ENCODE measurements around the gene PRCC.
A peak's percentile ranks its signal among the peaks of the same experiment; 100 is the strongest.

Gene PRCC

DNA sequence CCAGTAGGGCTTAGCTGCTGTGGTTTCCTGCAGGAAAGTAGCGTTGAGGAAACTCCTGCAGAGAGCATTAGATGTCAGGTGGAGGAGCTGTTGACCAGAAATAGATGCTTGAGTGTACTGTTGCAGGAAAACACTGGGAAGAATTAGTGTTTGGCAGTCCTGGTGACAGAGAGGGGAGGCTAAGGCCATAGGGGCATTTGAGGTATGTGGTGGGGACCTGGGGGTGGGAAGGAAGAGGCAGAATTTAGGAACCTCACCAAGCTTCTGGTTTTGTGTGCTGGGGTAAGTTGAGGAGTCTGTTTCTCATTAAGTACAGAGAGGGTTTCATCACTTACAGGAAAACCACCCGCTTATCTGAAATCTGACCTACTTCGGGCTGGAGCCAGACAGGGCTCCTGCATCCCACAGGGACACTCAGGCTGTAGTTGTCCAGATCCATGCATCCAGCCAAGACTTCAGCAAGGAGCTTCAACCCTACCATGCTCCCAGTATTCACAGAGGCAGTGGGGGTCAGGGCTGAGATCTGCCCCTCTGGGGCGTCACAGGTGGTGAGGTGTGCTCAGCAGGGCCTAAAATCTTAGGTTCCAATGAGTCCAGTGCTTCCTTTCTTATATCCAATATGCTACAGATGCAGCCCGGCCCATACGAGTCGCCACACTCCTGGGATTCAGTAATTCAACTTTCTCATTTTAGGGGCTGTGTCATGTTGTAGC is 34.2 kb downstream of the PRCC start:
- DNase-seq: no peak

DNA sequence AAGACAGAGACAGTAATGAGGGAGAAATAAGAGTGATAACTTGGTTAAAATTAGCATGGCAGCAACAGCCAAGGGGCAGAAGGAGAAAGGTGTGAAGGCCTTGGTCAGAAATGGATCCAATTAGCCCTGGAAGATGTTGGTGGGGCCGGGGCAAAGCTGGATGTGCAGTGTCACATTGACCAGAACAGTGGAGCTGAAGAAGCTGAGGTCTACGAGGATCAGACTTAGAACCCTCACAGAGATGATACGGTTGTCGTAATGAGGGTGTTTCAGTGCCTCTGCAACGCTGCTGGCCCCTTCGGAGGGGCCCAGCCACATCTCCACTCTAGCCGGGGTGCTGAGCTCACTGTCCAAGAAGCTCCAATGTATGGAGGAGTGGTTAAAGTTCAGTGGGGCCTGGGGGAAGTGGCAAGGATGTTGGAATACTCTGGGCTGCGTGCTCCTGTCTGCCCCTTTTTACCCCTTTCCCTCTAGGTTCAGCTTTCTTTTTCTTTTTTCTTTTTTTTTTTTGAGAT is 35.1 kb downstream of the PRCC start:
- no peak for DNase-seq

DNA sequence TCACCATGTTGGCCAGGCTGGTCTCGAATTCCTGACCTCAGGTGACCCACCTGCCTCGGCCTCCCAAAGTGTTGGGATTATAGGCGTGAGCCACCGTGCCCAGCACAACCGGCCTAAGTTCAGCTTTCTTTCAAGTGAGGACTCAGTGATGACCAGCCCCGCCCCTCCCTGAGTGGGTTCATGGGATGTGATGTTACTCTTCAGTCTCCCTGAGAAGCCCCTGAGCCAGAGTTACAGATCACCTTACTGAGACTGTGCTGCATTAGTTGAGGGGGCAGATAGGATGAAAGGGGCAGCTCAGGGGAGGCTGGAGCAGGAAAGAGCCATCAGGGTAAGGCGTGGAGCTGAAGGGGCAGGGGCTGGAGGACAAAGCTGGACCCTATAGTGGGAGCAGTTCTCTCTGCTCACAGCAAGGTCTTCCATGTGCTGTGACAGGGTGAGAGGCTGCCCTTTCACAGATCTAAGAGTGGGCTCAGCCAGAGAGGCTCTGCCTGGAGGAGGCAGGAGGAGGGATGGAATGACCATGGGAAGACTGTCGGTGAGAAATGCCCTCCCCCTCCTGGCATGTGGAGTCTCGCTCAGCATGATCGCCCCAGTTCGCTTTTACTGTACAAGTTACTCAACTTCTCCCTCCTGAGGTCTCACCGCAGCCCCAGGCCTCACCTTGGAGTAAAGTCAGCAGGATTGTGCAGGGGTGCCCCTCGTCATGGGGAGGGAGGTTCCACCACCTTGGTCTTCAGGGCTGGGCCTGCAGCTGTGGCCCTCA is 35.9 kb downstream of the PRCC start:
- no peak for DNase-seq

DNA sequence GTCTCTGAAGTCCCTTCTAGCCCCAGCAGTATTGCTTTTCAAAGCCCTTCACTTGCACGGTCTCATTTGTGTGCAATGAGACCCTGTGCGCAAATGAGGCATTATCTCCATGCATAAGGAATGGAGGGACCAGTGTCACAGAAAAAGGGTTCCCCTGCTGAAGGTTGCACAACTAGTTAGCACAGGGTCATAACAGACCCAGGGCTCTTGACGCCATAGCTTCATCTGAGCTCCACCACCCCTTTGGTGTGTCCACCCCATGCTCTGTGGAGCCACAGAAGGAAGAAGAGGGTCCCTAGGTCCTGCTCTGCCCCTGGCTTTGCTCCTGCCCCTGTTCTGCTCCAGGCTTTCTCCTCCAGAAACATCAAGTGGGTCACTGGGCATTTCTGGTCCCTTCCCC is 36.7 kb downstream of the PRCC start:
- DNase-seq: no peak

DNA sequence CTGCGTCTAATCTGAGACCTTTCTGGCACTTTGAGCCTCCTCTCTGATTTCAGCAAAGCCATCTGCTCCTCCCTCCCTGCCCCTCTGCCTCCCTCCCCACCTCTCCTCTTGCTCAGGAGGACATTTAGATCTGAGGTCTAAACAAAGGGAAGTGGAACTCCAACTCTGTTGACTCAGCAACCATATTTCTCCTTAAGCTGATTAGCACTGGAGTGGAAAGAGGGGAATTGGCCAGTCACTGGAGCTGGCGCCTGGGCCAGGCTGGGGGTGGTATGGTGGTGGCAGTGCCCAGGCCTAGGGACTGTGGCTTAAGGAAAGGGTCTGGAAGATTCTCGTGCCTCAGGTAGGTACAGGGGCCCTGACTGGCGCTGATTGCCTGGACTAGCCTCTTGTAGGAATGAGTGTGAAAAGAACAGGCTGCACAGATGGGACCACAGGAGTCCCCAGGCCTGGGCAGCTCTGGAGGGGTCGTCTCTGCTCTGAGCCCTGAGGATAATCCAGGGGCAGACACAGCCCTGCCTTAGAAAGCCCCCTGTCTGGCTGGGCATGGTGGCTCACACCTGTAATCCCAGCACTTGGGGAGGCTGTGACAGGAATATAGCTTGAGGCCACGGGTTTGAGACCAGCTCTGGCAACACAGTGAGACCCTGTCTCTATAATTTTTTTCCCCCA is 37.4 kb downstream of the PRCC start:
- DNase-seq: no peak

DNA sequence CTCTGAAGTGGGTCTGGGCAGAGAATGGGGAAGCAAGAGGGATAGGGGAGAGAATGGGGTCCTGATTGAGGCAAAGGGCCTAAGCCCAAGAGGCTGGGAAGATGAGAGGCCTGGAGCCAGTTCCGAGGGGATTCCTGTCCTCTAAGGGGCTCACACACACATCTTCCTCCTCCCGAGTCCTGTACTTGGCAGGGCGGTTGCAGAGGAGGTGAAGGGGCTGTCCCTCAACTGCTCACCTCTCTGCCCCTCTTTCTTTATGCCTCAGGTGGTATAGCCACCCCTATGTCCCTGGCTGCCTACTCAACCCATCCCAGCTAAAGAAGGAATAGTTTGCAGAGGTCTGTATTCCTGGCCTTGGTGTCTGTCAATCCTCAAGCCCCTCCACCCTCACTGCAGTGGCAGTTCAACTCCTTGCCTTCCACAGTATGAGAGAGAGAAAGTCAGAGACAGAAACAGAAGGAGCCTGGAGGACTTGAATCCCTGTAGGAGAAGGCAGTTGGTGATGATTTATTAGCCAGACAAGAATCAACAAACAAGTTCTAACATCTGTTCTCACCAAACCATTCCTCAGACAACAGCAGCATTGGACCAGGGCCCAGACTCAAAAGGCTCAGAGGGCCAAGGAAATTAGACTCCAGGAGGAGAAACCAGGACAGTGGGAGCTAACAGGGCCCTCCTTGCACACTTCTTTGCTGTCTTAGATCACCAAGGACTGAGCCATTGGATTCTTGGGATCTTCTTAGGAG is 38.6 kb downstream of the PRCC start:
- no peak for DNase-seq

DNA sequence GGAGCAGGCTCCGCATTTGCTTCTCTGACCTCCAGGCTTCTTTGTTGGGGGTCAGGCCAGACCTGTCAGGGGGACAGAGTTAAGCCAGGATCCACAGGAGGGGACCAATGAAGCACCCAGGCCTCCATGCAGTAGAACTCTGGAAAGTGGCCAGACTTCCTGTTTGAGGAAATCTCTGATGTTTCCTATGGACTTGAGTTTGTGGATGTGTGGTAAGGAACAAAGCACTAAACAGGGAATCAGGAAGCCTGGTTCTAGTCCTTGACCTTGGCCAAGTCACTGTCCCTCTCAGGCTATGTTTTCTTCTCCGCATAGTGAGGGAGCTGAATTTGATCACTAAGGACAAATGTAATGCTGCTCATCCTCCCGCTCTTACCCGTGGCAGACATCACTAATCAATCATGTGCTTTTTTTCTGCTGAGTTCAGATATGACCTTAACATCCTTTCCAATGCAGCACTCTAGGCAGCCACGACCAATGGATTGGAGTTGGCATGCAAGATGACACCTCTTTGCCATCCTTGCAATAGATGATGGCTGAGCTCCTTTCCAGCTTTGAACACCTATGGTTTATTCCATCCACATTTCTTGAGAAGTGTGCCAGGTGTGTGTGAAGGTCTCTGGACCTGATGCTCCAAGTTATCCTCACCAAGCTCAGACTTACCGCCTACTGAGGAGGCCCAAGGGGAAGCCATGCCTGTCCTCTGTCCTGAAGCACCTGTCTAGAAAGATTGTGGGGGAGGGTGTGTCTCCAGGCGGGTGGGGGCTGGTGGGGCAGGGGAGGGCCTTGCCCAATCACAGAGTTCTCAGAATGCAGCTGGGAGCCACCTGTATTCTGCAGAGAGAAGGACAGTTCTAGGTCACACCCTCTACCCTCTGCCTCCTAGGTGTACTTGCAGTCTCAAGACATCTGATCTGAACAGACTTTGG is 39.4 kb downstream of the PRCC start:
- no peak for DNase-seq

DNA sequence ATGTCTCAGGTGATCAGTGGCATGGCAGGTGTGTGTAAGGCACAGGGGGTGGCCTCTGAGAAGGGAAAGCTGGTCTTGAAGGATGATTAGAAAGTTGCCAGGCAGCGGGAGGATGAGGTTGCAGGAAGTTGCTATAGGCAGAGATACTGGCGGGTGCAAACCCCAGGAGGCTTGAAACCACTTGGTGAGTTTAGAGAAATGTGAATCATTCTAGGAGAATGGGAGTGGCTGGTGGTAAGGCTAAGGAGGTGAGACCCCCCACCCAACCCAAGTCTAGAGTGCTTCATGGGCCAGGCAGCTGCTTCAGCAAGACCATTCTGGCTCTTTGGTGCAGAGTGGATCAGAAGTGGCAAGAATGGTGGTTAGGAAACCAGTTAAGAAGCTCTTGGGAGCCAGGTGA is 40.3 kb downstream of the PRCC start:
- no peak for DNase-seq

DNA sequence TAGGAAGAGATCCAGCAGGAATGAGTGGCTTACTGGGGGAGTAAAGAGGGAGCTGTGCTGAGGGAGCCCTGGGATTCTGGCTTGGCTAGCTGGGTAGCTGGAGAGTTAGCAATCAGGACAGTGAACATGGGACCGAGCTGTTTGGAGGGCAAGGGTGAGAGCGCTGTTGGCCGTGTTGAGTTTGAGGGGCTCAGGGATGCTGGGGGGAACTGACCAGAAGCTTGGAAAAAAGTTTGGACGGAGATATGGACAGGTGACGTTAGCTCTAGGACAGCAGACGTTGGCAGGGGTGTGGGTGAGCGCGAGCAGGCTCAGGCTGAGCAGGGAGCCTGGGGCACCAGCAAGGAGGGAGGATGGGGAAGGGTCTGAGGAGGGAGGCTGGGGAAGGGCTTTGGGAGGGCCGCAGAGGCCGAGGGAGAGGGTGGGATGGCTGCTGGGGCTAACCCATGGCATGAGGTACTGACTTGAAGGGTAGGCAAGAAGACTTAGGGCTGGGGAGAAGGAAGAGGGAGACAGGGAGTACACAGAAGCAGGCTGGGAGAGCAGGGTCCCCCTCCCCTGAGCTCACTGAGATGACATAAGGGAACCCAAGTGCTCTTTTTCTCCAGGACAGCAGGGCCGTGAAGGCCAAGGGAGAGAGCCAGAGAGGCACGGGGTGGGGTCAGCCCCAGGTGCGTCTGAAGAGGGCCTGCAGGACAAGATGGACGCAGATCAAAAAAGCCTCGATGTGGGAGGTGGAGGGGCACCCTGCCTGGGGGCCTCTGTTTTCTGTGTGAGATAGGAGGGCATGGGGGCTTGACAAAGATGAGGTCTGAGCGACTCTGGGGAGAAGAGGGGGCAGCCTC is 41.1 kb downstream of the PRCC start:
- DNase-seq: no peak

DNA sequence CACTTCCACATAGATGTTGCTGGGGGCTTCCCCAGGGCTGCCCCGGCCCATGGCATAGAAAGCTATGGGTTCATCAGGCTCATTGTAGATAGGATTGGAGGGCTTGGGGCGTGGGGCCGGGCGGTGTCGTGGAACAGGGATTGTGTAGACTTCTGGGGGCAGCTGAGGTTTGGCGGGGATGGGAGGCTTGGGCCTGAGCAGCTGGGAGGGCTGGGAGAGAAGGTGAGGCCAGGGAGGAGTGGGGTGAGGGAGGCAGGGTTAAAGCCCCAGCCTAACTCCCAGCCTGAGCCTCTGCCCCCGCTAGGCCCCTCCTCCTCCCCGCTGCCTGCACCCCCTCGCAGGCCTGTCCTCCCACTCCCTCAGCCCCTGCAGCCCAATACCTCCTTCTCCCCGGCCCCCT is 41.9 kb downstream of the PRCC start:
- DNase-seq: no peak

DNA sequence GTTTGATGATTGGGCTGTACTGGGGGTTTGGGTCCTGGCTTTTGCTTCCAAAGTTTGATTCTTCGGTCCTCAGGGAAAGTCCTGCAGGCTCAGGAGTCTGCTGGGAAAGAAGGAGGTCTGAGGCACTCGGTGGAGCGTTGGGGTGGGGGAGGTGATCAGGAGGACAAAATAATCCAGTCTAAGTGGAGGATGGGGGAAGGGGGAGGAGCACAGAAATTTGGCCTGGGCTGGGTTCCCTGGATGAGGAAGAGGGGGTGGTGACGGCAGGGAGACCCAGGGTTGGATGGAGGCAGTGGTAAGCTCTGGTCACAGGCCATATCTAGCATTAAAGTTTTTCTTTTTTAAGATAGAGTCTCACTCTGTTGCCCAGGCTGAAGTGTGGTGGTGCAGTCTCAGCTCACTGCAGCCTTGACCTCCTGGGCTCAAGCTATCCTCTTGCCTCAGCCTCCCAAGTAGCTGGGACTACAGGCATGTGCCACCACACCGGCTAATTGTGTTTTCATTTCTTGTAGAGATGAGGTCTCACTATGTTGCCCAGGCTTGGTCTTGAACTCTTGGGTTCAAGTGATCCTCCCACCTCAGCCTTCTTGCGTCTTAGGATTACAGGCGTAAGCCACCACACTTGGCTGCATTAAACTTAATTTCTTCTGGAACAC is 42.5 kb downstream of the PRCC start:
- no peak for DNase-seq

DNA sequence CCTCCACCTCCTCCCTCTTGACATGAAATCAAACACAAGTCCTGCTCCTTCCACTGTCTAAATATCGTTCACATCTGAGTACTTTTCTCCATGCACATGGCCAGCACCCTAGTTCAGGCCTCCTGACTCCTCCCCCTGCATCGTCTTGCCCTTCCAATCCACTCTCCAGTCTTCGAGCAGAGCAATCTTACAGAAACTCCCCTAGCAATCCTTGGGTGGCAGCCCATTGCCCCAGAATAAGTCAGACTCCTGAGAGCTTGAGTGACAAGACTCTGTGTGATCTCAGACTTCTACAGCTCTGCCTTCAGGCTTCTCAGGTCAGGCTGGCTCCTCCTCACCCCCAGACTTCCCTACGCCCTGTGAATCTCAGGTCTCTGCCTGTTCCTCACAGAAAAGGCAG is 43.8 kb downstream of the PRCC start:
- no peak for DNase-seq

DNA sequence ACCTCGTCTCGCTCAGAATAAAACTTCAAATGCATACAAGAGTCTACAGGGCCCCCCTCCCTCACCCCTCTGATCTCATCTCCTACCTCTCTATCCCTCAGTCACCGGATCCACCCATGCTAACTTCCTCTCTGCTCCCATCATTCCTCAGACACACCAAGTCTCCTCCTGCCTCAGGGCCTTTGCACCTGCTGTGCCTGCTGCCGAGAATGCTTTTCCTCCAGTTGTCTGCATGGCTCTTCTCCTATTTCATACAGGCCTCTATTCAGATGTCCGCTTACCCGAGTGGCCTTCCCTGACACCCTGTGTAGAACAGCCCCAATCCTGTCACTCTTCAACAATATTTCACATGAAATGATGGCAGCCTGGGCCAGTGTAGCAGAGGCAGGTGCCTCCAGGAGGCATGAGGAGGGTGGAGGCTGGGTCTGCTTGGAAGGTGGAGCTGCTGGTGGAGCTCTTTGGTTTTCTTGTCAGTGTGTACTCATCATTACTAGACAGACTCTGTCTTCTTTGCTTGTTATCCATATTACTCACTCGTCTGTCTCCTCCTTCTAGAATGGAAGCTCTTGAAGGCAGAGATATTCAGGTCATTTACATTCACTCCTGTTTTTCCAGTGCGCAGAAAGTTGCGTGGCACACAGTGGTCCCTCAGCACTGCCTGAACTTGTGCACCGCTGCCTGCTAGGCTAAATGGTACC is 45.1 kb downstream of the PRCC start:
- DNase-seq: no peak

DNA sequence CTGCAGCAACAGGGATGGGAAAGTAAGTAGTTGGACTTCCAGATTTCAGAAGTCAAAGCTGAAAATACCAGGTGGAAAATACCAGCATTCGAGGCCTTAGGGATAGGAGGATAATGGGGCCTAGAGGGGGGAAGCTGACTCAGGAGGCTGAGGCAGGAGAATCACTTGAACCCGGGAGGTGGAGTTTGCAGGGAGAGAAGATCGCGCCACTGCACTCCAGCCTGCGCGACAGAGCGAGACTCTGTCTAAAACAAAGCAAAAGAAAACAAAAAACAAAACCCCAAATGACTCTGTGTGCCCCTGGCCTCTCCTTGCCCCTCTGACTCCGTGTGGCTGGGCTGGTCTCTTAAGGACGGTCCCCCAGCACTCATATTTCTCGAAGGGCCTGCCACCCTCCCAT is 46.0 kb downstream of the PRCC start:
- no peak for DNase-seq

DNA sequence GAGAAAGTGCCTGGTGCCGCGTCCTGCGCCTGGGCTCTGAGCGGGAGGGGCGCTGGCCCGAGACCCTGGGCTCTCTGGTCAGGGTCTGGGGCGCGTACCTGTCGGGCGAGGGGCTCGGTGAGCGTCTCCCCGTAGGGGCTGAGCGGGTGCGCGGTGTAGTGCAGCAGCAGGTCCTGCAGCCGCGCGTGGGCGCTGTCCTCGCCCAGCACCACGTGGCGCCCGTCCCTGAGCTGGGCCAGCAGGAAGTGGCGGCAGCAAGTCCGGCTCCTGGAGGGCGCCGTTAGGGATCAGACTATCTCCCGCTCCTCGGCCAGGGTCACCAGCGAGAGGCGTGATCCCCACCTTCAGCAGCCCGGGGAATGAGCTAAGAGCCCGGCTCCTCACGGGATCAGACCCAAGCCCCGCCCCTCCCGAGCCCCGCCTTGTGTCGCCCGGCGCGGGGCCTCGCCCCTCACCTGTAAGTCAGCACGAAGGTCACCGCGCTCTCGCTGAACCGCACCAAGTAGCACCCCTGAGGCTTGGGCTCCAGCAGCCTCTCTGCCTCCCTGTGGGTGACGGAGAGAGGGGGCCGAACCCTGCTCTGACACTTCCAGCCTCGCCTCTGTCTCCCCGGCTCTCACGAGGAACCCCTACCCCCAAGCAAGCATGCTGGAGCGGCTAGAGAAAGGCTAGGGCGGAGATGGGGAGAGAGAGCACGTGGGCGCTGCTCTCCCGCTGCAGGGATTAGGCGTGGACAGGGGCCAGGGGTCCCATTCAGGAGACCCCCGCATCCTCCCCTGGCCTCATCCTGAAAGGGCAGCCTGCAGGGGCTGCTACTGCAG is 46.6 kb downstream of the PRCC start:
- DNase-seq: peak; percentile 14

DNA sequence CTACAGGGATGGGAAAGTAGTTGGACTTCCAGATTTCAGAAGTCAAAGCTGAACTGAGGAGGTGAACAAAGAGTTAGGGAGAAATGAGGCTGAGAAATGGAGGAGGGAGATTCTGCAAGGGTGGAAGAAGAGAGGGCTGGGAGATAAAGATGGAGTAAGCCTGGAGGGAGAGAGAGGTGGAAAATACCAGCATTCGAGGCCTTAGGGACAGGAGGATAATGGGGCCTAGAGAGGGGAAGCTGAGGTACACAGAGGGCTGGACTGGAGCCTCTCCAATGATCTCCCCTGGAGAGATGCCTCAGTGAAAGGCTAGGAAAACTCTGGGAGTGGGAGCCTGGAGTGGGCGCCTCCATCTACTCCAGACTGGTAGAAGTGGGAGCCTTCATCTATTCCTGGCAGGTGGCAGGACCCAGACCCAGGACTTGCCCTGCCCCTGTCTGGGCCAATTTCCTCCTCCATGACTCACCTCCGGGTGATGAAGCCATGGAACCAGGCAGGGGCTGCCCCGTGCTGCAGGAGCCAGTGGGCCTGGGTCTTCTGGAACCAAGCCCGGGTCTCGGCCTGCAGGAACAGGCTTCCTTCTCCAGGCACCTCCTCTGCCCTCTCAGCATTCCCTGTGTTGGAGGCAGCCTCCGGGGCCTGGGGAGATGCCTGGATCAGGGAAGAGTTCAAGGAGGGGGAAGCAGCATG is 47.4 kb downstream of the PRCC start:
- no peak for DNase-seq

DNA sequence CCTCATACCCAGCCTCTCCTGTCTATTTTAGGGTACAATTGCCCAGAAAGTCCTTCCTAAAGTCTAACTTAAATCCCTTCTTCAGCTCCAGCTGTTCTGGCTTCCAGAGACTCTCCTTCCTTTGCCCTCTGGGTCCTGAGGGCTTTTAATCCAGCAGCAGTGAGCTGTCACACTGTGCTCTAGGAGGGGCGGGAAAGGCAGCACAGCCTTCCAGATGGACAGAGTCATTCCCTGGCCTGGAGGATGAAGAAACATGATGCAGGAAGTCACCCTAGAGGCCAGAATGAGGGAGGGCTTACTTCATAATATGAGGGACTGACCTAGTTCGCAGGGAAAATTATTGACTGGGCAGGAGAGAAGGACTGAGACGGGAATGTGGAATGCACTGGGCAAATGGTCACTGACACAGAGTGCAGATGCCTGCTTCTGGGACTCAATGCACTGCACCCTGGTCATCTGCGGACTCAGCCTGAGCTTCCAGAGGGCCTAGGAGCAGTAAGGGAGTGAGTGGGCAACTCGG is 48.0 kb downstream of the PRCC start:
- DNase-seq: no peak

DNA sequence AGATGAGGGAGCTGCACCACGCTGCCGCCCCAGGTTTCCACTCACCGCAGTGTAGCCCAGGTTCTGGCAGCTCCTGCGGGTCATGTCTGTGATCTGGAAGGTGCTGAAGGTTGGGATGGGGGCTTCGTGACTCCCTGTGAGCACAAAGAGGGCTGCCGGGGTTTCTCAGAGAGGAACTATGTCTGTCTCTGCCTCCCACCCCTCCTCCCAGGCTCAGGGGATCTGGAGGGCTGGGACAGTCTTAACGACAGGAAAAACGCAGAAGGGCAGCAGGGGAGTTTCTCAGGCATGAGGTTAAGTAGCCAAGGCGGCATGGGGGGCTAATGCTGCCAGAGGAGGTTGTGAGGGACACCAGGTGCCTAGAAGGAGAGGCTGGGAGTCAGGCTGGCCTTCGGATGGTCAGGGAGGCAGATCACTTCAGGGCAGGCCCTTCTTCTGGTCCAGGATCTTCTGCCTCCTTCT is 48.7 kb downstream of the PRCC start:
- DNase-seq: no peak
